Liver (tissue), 9 donors: Measurements from ENCODE around the gene OGFR. TPM values are rescaled to one million over a fixed set of nuclear protein-coding genes. Genes with fewer than 3 reads are reported as not detected.

ENCODE experiments used
- DNase-seq: peaks from one replicate; pipeline ENCODE4 v3.0.0-alpha.2; 2017; ENCODE audit warnings: low spot score
- H3K27ac ChIP-seq, 2 donors: one replicate each; pipeline ENCODE4 v1.7.0; 2013; ENCODE audit warnings: inconsistent platforms in 2 of 2, low read length in 2 of 2, control low read depth in 1 of 2, low read depth in 1 of 2, mild to moderate bottlenecking in 1 of 2
- H3K27me3 ChIP-seq, 4 donors: one replicate each; pipeline versions ENCODE4 v1.6.1 to v1.7.0; 2013; ENCODE audit warnings: low read length in 3 of 4, inconsistent platforms in 1 of 4, mild to moderate bottlenecking in 1 of 4, moderate library complexity in 1 of 4; ENCODE audit not compliant: control insufficient read depth in 4 of 4, insufficient read depth in 4 of 4
- H3K36me3 ChIP-seq, 4 donors: one replicate each; pipeline versions ENCODE4 v1.6.1 to v1.7.0; 2013; ENCODE audit warnings: low read length in 3 of 4, mild to moderate bottlenecking in 3 of 4, low read depth in 1 of 4, moderate library complexity in 1 of 4; ENCODE audit not compliant: control insufficient read depth in 4 of 4, insufficient read depth in 3 of 4
- H3K4me1 ChIP-seq, 4 donors: one replicate each; pipeline versions ENCODE4 v1.6.1 to v1.7.0; 2013; ENCODE audit warnings: low read length in 3 of 4, mild to moderate bottlenecking in 3 of 4, moderate library complexity in 1 of 4; ENCODE audit not compliant: control insufficient read depth in 4 of 4, insufficient read depth in 4 of 4
- H3K4me3 ChIP-seq, 3 donors: one replicate each; pipeline versions ENCODE4 v1.6.1 to v1.7.0; 2013; ENCODE audit warnings: low read length in 3 of 3, control low read depth in 1 of 3, low read depth in 1 of 3, mild to moderate bottlenecking in 1 of 3
- H3K9ac ChIP-seq, 2 donors: one replicate each; pipeline ENCODE4 v1.7.0; 2013; ENCODE audit warnings: low read length in 2 of 2, mild to moderate bottlenecking in 2 of 2, moderate library complexity in 2 of 2, control low read depth in 1 of 2, low read depth in 1 of 2
- H3K9me3 ChIP-seq, 4 donors: one replicate each; pipeline versions ENCODE4 v1.6.1 to v1.7.0; 2013; ENCODE audit warnings: low read length in 3 of 4; ENCODE audit not compliant: control insufficient read depth in 4 of 4
- EGR1 ChIP-seq, 2 donors: IDR thresholded peaks; 2 replicates each; pipeline ENCODE4 v1.6.1; 2016 to 2018; ENCODE audit warnings: antibody characterized with exemption in 2 of 2, low read depth in 2 of 2
- FOXA1 ChIP-seq: IDR thresholded peaks from 2 replicates; pipeline ENCODE4 v1.6.1; 2016; ENCODE audit warnings: antibody characterized with exemption
- FOXA2 ChIP-seq: IDR thresholded peaks from 2 replicates; pipeline ENCODE4 v1.6.1; 2016; ENCODE audit warnings: antibody characterized with exemption
- GABPA ChIP-seq, 2 donors: IDR thresholded peaks in 1 of 2; conservative IDR thresholded peaks in 1 of 2; 2 replicates each; pipeline ENCODE4 v1.6.1; 2016; ENCODE audit warnings: antibody characterized with exemption in 2 of 2, mild to moderate bottlenecking in 1 of 2, moderate library complexity in 1 of 2
- HNF4A ChIP-seq, 2 donors: conservative IDR thresholded peaks; 2 replicates each; pipeline ENCODE4 v1.6.1; 2016; ENCODE audit warnings: antibody characterized with exemption in 2 of 2, mild to moderate bottlenecking in 2 of 2
- HNF4G ChIP-seq: IDR thresholded peaks from 2 replicates; pipeline ENCODE4 v1.6.1; 2016; ENCODE audit warnings: antibody characterized with exemption
- NR2F2 ChIP-seq: IDR thresholded peaks from 2 replicates; pipeline ENCODE4 v1.6.1; 2016; ENCODE audit warnings: antibody characterized with exemption
- RAD21 ChIP-seq, 2 donors: IDR thresholded peaks; 2 replicates each; pipeline ENCODE4 v1.6.1; 2016; ENCODE audit warnings: antibody characterized with exemption in 2 of 2, mild to moderate bottlenecking in 2 of 2
- RXRA ChIP-seq, 2 donors: IDR thresholded peaks; 2 replicates each; pipeline ENCODE4 v1.6.1; 2017 to 2018; ENCODE audit warnings: antibody characterized with exemption in 2 of 2, mild to moderate bottlenecking in 1 of 2
- SP1 ChIP-seq: IDR thresholded peaks from 2 replicates; pipeline ENCODE4 v1.6.1; 2018; ENCODE audit warnings: antibody characterized with exemption, mild to moderate bottlenecking
- TAF1 ChIP-seq: conservative IDR thresholded peaks from 2 replicates; pipeline ENCODE4 v1.6.1; 2016; ENCODE audit warnings: antibody characterized with exemption, mild to moderate bottlenecking
- YY1 ChIP-seq: IDR thresholded peaks from 2 replicates; pipeline ENCODE4 v1.6.1; 2016; ENCODE audit warnings: antibody characterized with exemption, mild to moderate bottlenecking
- WGBS: extraction: QIAGEN DNeasy Blood & Tissue Kit; methylation state at CpG from one replicate; pipeline ENCODE4 v1.1.7; 2013; 5-methylcytosine and 5-hydroxymethylcytosine counted together
- polyA plus RNA-seq, 2 donors: library from polyadenylated mRNA; stranded (reverse) in 1 of 2; unstranded in 1 of 2; fragments of 200-250 nt in 1 of 2; fragments of >200 nt in 1 of 2; fragmentation: Nextera tagmentation in 1 of 2; extraction: Ambion mirVana in 1 of 2; gene quantifications; one replicate each; pipeline versions ENCODE4 v1.2.1 to v1.2.3, GENCODE V29; 2013 to 2015
- total RNA-seq, 2 donors: library from RNA; depleted of rRNA; stranded (reverse); fragments of >200 nt; gene quantifications; one replicate each; pipeline ENCODE4 v1.2.3, GENCODE V29; 2014
- TF ChIP-seq, protein P1 (sequence below): IDR thresholded peaks from 2 replicates; pipeline ENCODE4 v1.6.1; 2016; ENCODE audit warnings: antibody characterized with exemption, mild to moderate bottlenecking
- TF ChIP-seq, protein P2 (sequence below): fragments of 150-350 bp; IDR thresholded peaks from 2 replicates; pipeline ENCODE4 v1.5.1; 2017; ENCODE audit warnings: improper control_type of control experiment, low read depth, low read length; ENCODE audit not compliant: missing input control
- TF ChIP-seq, protein P3 (sequence below): IDR thresholded peaks from 2 replicates; pipeline ENCODE4 v1.6.1; 2016; ENCODE audit warnings: antibody characterized with exemption
- TF ChIP-seq, protein P4 (sequence below): IDR thresholded peaks from 2 replicates; pipeline ENCODE4 v1.6.1; 2016; ENCODE audit warnings: antibody characterized with exemption
- donor health status: healthy.
- donor health status: healthy.
- donor health status: healthy.
- donor health status: healthy.
- donor health status: healthy.

Gene OGFR
- total and polyA plus RNA-seq, 4 donors, result 5.9 to 59.4 (median 29.4) TPM

DNA sequence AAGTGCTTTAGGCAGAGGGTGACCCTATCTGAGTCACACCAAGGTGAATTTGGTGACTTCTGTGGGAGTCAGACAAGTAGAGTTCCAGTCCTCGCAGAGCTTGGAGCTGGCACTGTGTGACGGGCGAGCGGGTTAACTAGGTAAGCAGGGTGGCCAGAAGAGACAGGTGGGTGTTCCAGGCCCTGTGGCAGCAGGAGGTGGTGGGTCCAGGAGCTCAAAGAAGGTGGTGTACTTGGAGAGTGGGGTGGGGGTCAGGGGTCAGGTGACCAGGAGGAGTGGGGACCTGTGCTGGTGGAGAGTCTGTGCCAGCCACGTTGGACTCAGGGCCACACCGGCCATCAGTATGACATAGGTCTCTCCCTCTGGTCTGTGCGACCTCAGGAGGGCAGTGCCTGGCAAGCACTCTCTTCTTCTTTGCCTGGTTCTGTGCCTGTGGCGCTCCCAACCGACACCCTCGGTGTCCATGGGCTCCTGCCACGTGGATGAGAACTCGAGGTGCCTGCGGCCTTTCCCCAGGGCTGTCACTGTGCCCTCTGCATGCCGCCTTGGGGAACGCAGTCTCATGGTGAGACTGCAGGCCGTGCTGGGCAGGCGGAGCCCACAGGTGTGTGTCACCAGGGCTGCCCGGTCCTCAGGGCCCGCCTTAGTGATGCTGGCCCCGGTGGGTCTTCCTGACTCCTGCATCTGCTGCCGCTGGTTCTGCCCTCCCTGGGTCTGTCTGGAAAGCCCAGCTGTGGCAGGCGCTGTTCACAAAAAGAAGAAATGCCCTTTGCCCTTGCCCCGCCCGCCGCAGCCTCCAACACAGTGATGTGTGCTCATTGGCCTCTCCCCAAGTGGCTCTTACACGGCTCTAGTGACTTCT is 6.7 kb upstream of the OGFR start:
- WGBS, result 41% methylated on average over 26 of the region's 26 CpGs
- peak overlapping the region in 1 of 2 donors; percentile 45 for H3K9ac ChIP-seq
- H3K4me1 ChIP-seq, result peaks cover 13 to 50% (median 30%) of the 10 kb centered on the region in 4 donors
- H3K27ac ChIP-seq, result peak overlapping the region; percentile 54 to 72
- no peaks in the 10 kb centered on the region for H3K9me3 ChIP-seq
- H3K36me3 ChIP-seq, result peaks cover 0 to 15% (median 10%) of the 10 kb centered on the region in 4 donors
- H3K4me3 ChIP-seq, result no peak overlapping the region
- no peak for DNase-seq
- no peak for TF ChIP-seq YY1
- TF ChIP-seq, protein P1, sequence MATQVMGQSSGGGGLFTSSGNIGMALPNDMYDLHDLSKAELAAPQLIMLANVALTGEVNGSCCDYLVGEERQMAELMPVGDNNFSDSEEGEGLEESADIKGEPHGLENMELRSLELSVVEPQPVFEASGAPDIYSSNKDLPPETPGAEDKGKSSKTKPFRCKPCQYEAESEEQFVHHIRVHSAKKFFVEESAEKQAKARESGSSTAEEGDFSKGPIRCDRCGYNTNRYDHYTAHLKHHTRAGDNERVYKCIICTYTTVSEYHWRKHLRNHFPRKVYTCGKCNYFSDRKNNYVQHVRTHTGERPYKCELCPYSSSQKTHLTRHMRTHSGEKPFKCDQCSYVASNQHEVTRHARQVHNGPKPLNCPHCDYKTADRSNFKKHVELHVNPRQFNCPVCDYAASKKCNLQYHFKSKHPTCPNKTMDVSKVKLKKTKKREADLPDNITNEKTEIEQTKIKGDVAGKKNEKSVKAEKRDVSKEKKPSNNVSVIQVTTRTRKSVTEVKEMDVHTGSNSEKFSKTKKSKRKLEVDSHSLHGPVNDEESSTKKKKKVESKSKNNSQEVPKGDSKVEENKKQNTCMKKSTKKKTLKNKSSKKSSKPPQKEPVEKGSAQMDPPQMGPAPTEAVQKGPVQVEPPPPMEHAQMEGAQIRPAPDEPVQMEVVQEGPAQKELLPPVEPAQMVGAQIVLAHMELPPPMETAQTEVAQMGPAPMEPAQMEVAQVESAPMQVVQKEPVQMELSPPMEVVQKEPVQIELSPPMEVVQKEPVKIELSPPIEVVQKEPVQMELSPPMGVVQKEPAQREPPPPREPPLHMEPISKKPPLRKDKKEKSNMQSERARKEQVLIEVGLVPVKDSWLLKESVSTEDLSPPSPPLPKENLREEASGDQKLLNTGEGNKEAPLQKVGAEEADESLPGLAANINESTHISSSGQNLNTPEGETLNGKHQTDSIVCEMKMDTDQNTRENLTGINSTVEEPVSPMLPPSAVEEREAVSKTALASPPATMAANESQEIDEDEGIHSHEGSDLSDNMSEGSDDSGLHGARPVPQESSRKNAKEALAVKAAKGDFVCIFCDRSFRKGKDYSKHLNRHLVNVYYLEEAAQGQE, result peak; percentile 48
- TF ChIP-seq SP1, result peak; percentile 82
- TF ChIP-seq EGR1 (IDR thresholded peaks at IDR 0.05; ENCODE audit: low read depth in 2 of 2), result no peak
- TF ChIP-seq TAF1, result no peak
- TF ChIP-seq GABPA (IDR thresholded peaks at IDR 0.05 in 1 of 2, conservative IDR thresholded peaks at IDR 0.05 in 1 of 2), result no peak
- peak; percentile 22 for TF ChIP-seq NR2F2
- TF ChIP-seq FOXA2, result no peak
- no peak for TF ChIP-seq FOXA1
- peak; percentile 32 to 41 for TF ChIP-seq RXRA (IDR thresholded peaks at IDR 0.05)
- TF ChIP-seq, protein P2, sequence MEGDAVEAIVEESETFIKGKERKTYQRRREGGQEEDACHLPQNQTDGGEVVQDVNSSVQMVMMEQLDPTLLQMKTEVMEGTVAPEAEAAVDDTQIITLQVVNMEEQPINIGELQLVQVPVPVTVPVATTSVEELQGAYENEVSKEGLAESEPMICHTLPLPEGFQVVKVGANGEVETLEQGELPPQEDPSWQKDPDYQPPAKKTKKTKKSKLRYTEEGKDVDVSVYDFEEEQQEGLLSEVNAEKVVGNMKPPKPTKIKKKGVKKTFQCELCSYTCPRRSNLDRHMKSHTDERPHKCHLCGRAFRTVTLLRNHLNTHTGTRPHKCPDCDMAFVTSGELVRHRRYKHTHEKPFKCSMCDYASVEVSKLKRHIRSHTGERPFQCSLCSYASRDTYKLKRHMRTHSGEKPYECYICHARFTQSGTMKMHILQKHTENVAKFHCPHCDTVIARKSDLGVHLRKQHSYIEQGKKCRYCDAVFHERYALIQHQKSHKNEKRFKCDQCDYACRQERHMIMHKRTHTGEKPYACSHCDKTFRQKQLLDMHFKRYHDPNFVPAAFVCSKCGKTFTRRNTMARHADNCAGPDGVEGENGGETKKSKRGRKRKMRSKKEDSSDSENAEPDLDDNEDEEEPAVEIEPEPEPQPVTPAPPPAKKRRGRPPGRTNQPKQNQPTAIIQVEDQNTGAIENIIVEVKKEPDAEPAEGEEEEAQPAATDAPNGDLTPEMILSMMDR, result no peak
- peak; percentile 69 for TF ChIP-seq HNF4G
- TF ChIP-seq, protein P3, sequence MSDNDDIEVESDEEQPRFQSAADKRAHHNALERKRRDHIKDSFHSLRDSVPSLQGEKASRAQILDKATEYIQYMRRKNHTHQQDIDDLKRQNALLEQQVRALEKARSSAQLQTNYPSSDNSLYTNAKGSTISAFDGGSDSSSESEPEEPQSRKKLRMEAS, result peak; percentile 47
- TF ChIP-seq HNF4A (conservative IDR thresholded peaks at IDR 0.05), result peak; percentile 81 to 82
- H3K27me3 ChIP-seq, result no peaks in the 10 kb centered on the region

DNA sequence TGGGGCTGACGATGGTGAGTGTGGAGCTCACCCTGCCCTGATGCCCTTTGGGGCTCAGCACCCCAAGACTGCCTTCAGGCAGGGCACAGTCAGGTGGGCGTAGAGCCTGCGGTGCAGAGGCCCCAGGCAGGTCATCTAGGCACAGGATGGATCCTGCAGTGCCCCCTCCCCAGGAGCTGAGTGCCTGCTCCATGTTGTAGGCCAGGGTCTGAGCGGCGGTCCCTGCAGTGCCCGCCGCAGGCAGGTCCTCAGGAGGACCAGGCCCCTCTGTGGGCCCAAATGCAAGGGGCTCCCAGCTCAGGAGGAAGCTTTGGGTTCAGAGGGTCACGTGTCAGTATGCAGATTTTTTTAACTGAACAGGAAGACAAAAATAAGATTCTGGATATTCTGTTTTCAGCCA is 5.6 kb upstream of the OGFR start:
- no peak for DNase-seq
- Histone ChIP-seq H3K27ac (no peak overlapping the region), H3K27me3 (no peaks in the 10 kb centered on the region), H3K9me3 (no peaks in the 10 kb centered on the region), H3K4me1 (peaks cover 13 to 54% (median 30%) of the 10 kb centered on the region in 4 donors), H3K36me3 (peaks cover 0 to 15% (median 10%) of the 10 kb centered on the region in 4 donors), H3K9ac (no peak overlapping the region), H3K4me3 (no peak overlapping the region)
- WGBS, result 95% methylated on average over 8 of the region's 8 CpGs
- TF ChIP-seq, protein P2, result no peak
- no peak for TF ChIP-seq RAD21 (IDR thresholded peaks at IDR 0.05)
- TF ChIP-seq, protein P1, result no peak
- no peak for TF ChIP-seq NR2F2
- TF ChIP-seq YY1, result no peak
- no peak for TF ChIP-seq RXRA (IDR thresholded peaks at IDR 0.05)
- TF ChIP-seq, protein P4, sequence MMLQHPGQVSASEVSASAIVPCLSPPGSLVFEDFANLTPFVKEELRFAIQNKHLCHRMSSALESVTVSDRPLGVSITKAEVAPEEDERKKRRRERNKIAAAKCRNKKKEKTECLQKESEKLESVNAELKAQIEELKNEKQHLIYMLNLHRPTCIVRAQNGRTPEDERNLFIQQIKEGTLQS, result no peak
- TF ChIP-seq HNF4A (conservative IDR thresholded peaks at IDR 0.05), result no peak
- no peak for TF ChIP-seq GABPA (IDR thresholded peaks at IDR 0.05 in 1 of 2, conservative IDR thresholded peaks at IDR 0.05 in 1 of 2)
- TF ChIP-seq EGR1 (IDR thresholded peaks at IDR 0.05; ENCODE audit: low read depth in 2 of 2), result no peak
- TF ChIP-seq FOXA2, result no peak
- TF ChIP-seq, protein P3, result no peak
